ENCODE measurements around the gene PRKD2.

- TF ChIP-seq CTCF (IDR thresholded peaks at IDR 0.05) = no peak
- TF ChIP-seq POLR2A (IDR thresholded peaks at IDR 0.05) = no peak
- TF ChIP-seq EP300 (IDR thresholded peaks at IDR 0.05) = no peak
These were observed 38.7 kb downstream of the PRKD2 start for GRCh38 chr19:46678110-46678732.

Data from tibial nerve (tissue), 4 donors.